KMS-11 (cell line): ENCODE data around the gene ARAP3.

Experiments
- H2AFZ ChIP-seq: fragments of 200-600 bp; sonication (generic); 2 replicates; pipeline ENCODE4 v1.6.1; 2016; ENCODE audit warnings: antibody characterized with exemption, mixed run types, low read depth
- H3K27ac ChIP-seq: fragments of 200-600 bp; sonication (generic); 2 replicates; pipeline ENCODE4 v1.6.1; 2016; ENCODE audit warnings: mild to moderate bottlenecking, mixed run types
- H3K27me3 ChIP-seq: fragments of 200-600 bp; sonication (generic); 2 replicates; pipeline ENCODE4 v1.6.1; 2017; ENCODE audit warnings: mild to moderate bottlenecking, low read depth, mixed run types, moderate library complexity; ENCODE audit not compliant: insufficient read depth
- H3K36me3 ChIP-seq: fragments of 200-600 bp; sonication (generic); 2 replicates; pipeline ENCODE4 v1.6.1; 2017; ENCODE audit warnings: mild to moderate bottlenecking, mixed run types; ENCODE audit not compliant: insufficient read depth
- H3K4me1 ChIP-seq: fragments of 200-600 bp; sonication (generic); 2 replicates; pipeline ENCODE4 v1.6.1; 2016; ENCODE audit warnings: mild to moderate bottlenecking, low read depth, mixed run types; ENCODE audit not compliant: poor library complexity, severe bottlenecking
- H3K4me2 ChIP-seq: fragments of 200-600 bp; sonication (generic); 2 replicates; pipeline ENCODE4 v1.7.0; 2016; ENCODE audit warnings: mild to moderate bottlenecking, mixed run types
- H3K4me3 ChIP-seq: fragments of 200-600 bp; sonication (generic); IDR thresholded peaks from 2 replicates; pipeline ENCODE4 v1.6.1; 2017; ENCODE audit warnings: low read depth, low read length, mixed read lengths; ENCODE audit not compliant: insufficient read depth
- H3K79me2 ChIP-seq: fragments of 200-600 bp; sonication (generic); 2 replicates; pipeline ENCODE4 v1.6.1; 2016; ENCODE audit warnings: low read depth, mixed run types; ENCODE audit not compliant: insufficient read depth
- H3K9ac ChIP-seq: fragments of 200-600 bp; sonication (generic); 2 replicates; pipeline ENCODE4 v1.6.1; 2016; ENCODE audit warnings: mild to moderate bottlenecking, mixed run types
- H4K20me1 ChIP-seq: fragments of 200-600 bp; sonication (generic); 2 replicates; pipeline ENCODE4 v1.6.1; 2016; ENCODE audit warnings: mild to moderate bottlenecking, mixed run types; ENCODE audit not compliant: insufficient read depth
- TF ChIP-seq, protein P1 (sequence below): fragments of 200-600 bp; sonication (generic); conservative IDR thresholded peaks from 2 replicates; pipeline ENCODE4 v1.6.1; 2017; ENCODE audit warnings: low read depth, mild to moderate bottlenecking, antibody characterized with exemption, low read length, moderate library complexity, mixed read lengths

The ARAP3 gene

DNA sequence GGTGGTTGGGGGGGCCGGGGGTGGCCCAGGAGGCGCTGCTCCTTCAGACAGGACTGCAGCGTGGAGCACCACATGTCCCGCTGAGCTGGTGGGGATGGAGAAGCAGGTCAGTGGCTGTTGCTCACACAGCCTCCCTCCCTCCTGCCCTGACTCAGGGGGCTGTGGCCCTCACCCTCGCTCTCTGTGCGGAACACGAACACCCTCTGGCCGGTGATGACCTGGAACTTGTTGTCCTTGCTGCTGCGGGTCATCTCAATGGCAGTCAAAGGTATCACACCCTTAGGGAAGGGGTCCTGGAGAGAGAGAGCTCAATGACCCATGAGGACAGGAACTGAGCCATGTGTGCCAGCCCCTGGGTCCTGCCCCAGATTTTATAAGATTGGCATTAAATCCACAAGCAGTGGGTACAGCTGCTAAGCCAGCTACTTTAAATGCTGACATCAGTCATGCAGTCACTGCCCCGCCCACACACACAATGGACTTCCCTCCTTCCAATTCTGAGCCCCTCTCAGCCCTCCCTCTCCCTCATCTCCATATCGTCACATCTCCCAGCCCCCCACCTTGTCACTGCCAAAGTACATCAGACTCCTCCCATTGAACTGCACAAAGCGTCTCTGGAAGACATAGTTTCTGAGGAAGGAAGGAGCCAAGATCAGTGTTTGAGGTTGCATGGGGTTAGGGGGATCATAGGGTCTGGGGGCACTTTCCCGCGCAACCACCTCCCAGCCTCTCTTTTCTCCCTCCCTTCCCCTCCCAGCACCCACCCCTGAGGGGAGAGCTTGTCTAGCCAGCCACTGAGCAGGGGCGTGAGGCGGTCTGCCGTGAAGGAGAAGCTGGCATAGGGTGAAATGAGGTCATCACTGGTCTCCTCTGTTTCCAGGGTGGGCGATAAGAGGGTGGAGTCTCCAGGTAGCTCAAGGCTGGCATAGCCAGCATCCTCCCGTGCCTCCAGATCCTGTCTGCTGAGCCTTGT lies 8.9 kb downstream of the ARAP3 start:
- no peak overlapping the region for H3K4me3 ChIP-seq

DNA sequence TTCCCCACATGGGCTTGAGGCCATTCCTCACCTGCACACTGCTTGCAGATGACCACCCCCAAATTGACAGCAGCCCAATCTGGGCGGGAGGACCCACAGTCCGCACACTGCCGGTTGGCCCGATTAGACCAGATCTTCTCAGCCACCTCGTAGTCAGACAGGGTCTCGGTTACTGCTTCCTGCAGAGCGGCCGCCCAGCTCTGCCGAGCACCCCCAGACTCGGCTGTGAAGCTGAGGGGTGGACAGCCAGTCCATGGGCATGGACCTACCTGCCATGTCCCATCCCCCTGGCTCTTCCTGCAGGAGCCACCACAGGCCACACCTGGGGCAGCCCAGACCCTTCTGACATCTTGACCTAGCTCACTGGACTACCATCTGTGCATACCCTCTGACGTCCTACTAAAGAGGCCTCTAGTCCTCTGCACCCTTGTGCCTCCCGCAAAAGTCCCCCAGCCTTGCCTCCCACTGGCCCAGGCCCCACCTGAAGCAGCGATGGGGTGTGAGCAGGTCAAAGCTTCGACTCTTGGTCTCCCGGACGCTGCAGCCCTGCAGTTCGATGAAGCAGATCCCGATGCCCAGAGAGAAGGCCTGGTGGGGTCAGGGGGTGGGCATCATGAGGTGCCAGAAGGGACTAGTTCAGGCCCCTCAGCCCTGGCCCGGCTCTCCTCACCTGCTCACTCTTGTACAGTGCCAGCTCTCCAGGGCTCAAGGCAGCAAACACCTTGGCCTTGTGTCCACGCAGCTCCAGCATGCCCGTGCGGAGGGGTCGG lies 9.8 kb downstream of the ARAP3 start:
- Histone ChIP-seq H2AFZ (no peak overlapping the region), H3K9ac (no peak overlapping the region), H3K4me1 (no peaks in the 10 kb centered on the region), H3K27me3 (no peaks in the 10 kb centered on the region), H3K36me3 (no peaks in the 10 kb centered on the region), H4K20me1 (no peaks in the 10 kb centered on the region), H3K4me3 (no peak overlapping the region), H3K79me2 (no peaks in the 10 kb centered on the region), H3K4me2 (no peak overlapping the region), H3K27ac (no peak overlapping the region)
- TF ChIP-seq, protein P1, sequence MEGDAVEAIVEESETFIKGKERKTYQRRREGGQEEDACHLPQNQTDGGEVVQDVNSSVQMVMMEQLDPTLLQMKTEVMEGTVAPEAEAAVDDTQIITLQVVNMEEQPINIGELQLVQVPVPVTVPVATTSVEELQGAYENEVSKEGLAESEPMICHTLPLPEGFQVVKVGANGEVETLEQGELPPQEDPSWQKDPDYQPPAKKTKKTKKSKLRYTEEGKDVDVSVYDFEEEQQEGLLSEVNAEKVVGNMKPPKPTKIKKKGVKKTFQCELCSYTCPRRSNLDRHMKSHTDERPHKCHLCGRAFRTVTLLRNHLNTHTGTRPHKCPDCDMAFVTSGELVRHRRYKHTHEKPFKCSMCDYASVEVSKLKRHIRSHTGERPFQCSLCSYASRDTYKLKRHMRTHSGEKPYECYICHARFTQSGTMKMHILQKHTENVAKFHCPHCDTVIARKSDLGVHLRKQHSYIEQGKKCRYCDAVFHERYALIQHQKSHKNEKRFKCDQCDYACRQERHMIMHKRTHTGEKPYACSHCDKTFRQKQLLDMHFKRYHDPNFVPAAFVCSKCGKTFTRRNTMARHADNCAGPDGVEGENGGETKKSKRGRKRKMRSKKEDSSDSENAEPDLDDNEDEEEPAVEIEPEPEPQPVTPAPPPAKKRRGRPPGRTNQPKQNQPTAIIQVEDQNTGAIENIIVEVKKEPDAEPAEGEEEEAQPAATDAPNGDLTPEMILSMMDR, result no peak

More for the DNA sequence above, 8.9 kb downstream of the ARAP3 start:
- TF ChIP-seq, protein P1, result no peak
- Histone ChIP-seq H3K27me3 (no peaks in the 10 kb centered on the region), H3K4me2 (no peak overlapping the region), H3K36me3 (no peaks in the 10 kb centered on the region), H4K20me1 (no peaks in the 10 kb centered on the region), H3K79me2 (no peaks in the 10 kb centered on the region), H2AFZ (no peak overlapping the region), H3K9ac (no peak overlapping the region), H3K27ac (no peak overlapping the region), H3K4me1 (no peaks in the 10 kb centered on the region)

DNA sequence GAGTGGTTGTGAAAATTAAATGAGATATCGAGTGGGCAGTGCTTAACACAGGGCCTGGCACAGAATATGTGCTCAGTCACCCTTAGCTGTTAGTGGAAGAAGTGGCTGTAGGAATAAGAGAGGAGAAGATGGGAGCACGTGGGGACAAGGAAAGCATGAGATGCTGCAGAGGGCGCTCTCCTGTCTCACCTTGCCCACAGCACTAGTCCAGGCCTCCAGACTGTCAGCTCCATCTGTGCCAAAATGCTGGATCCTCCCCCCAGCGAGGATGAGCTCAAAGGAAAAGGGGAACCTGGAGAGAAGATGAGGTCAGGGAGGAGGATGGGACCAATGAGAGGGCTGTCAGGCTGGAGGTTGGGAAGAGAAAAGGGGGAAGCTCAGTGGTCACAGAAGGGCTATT lies 12.5 kb downstream of the ARAP3 start:
- Histone ChIP-seq H3K4me3 (no peak overlapping the region), H2AFZ (no peak overlapping the region), H3K79me2 (no peaks in the 10 kb centered on the region)

DNA sequence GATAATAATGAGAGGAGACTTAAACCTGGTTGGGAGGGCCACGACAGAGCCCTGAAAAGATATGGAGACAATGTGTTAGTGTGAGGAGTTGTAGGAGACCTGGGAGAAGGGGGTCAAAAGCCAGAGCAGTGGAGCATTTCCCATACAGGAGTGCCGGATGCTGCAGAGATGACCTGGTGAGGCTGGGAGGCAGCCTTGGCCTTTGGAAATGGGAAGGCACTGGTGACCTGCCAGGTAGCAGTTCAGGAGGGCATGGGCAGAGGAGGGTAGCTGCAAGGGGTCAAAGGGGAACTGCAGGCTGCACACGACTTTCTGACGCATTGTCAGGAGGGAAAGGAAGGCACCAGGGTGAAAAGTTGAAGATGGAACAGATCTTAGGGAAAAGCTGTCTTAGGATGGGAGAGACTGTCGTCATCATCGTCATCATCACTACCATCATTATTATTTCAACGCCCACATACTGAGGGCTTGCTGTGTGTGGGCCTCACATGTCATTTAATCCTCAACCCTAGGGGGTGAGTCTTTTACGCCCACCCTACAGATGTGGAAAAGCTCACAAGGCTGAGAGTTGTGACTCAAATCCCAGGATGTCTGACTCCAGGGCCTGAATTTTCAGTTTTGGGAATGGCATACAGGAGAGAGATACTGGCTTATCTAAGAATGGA lies 13.3 kb downstream of the ARAP3 start:
- Histone ChIP-seq H3K79me2 (no peaks in the 10 kb centered on the region), H3K9ac (no peak overlapping the region), H3K4me2 (no peak overlapping the region), H3K27ac (no peak overlapping the region), H3K4me1 (no peaks in the 10 kb centered on the region), H3K36me3 (no peaks in the 10 kb centered on the region), H4K20me1 (no peaks in the 10 kb centered on the region), H3K4me3 (no peak overlapping the region), H2AFZ (no peak overlapping the region), H3K27me3 (no peaks in the 10 kb centered on the region)
- TF ChIP-seq, protein P1, result no peak

More for the DNA sequence above, 12.5 kb downstream of the ARAP3 start:
- H3K4me1 ChIP-seq, result no peaks in the 10 kb centered on the region
- no peak overlapping the region for H3K27ac ChIP-seq
- H3K4me2 ChIP-seq, result no peak overlapping the region
- no peak overlapping the region for H3K9ac ChIP-seq
- H3K27me3 ChIP-seq, result no peaks in the 10 kb centered on the region
- no peaks in the 10 kb centered on the region for H3K36me3 ChIP-seq
- TF ChIP-seq, protein P1, result no peak
- H4K20me1 ChIP-seq, result no peaks in the 10 kb centered on the region
